Activated naive CD8-positive, alpha-beta T cell treated with anti-CD3 and anti-CD28 coated beads for 36 hours (primary cell): Measurements from ENCODE around the gene YLPM1. TPM values are rescaled to one million over a fixed set of nuclear protein-coding genes. Genes with fewer than 3 reads are reported as not detected.

Experiments used
- DNase-seq: peaks from one replicate; pipeline ENCODE4 v3.0.0; 2021
- H3K27ac Mint-ChIP-seq: one replicate; pipeline ENCODE4 v1.8.0; 2022; ENCODE audit warnings: mild to moderate bottlenecking, moderate library complexity, mixed read lengths
- H3K27me3 Mint-ChIP-seq: one replicate; pipeline ENCODE4 v1.8.0; 2022; ENCODE audit warnings: mild to moderate bottlenecking, mixed read lengths
- H3K36me3 Mint-ChIP-seq: one replicate; pipeline ENCODE4 v1.8.0; 2021; ENCODE audit warnings: mild to moderate bottlenecking, mixed read lengths
- H3K4me1 Mint-ChIP-seq: one replicate; pipeline ENCODE4 v1.8.0; 2021; ENCODE audit warnings: mixed read lengths
- H3K4me3 Mint-ChIP-seq: one replicate; pipeline ENCODE4 v1.8.0; 2022; ENCODE audit warnings: mild to moderate bottlenecking, moderate library complexity, mixed read lengths
- H3K9me3 Mint-ChIP-seq: one replicate; pipeline ENCODE4 v1.8.0; 2022; ENCODE audit warnings: mixed read lengths
- total RNA-seq, 2 experiments: library from RNA; stranded (reverse); gene quantifications; one replicate each; pipeline ENCODE4 v1.2.3, GENCODE V29; 2021

YLPM1 gene
- total RNA-seq, 2 experiments from 2014 or later, result 48.5 to 51.8 TPM

GRCh38 chr14:74863274-74863673 is 100.2 kb downstream of the YLPM1 start:
- Mint-ChIP-seq H3K4me1 (peaks cover 18% of the 10 kb centered on the region), H3K27me3 (no peaks in the 10 kb centered on the region), H3K36me3 (no peaks in the 10 kb centered on the region), H3K9me3 (no peaks in the 10 kb centered on the region), H3K4me3 (no peak overlapping the region), H3K27ac (no peak overlapping the region)
- no peak for DNase-seq

GRCh38 chr14:74864198-74864597 is 101.1 kb downstream of the YLPM1 start:
- Mint-ChIP-seq H3K4me3 (no peak overlapping the region), H3K4me1 (peaks cover 22% of the 10 kb centered on the region), H3K36me3 (no peaks in the 10 kb centered on the region), H3K27me3 (no peaks in the 10 kb centered on the region), H3K9me3 (no peaks in the 10 kb centered on the region), H3K27ac (no peak overlapping the region)
- DNase-seq, result no peak

GRCh38 chr14:74865156-74865555 is 102.0 kb downstream of the YLPM1 start:
- Mint-ChIP-seq H3K4me1 (peaks cover 22% of the 10 kb centered on the region), H3K27me3 (no peaks in the 10 kb centered on the region), H3K36me3 (no peaks in the 10 kb centered on the region), H3K9me3 (no peaks in the 10 kb centered on the region), H3K27ac (no peak overlapping the region), H3K4me3 (no peak overlapping the region)
- DNase-seq, result no peak

GRCh38 chr14:74866708-74867389 is 103.7 kb downstream of the YLPM1 start:
- Mint-ChIP-seq H3K36me3 (no peaks in the 10 kb centered on the region), H3K4me3 (no peak overlapping the region), H3K27me3 (no peaks in the 10 kb centered on the region), H3K27ac (peak overlapping the region; percentile 42), H3K9me3 (no peaks in the 10 kb centered on the region), H3K4me1 (peaks cover 22% of the 10 kb centered on the region)
- DNase-seq, result no peak

GRCh38 chr14:74867673-74868072 is 104.6 kb downstream of the YLPM1 start:
- no peaks in the 10 kb centered on the region for H3K27me3 Mint-ChIP-seq
- DNase-seq, result peak; percentile 71
- H3K4me1 Mint-ChIP-seq, result peaks cover 22% of the 10 kb centered on the region
- peak overlapping the region; percentile 26 for H3K4me3 Mint-ChIP-seq
- H3K36me3 Mint-ChIP-seq, result no peaks in the 10 kb centered on the region
- no peaks in the 10 kb centered on the region for H3K9me3 Mint-ChIP-seq
- peak overlapping the region; percentile 42 for H3K27ac Mint-ChIP-seq

GRCh38 chr14:74868739-74869138 is 105.6 kb downstream of the YLPM1 start:
- Mint-ChIP-seq H3K9me3 (no peaks in the 10 kb centered on the region), H3K36me3 (no peaks in the 10 kb centered on the region), H3K4me1 (peaks cover 22% of the 10 kb centered on the region), H3K27ac (no peak overlapping the region), H3K27me3 (no peaks in the 10 kb centered on the region), H3K4me3 (no peak overlapping the region)
- no peak for DNase-seq

- Mint-ChIP-seq H3K27me3 (no peaks in the 10 kb centered on the region), H3K27ac (no peak overlapping the region), H3K9me3 (no peaks in the 10 kb centered on the region), H3K4me1 (peaks cover 32% of the 10 kb centered on the region), H3K36me3 (no peaks in the 10 kb centered on the region), H3K4me3 (no peak overlapping the region)
- no peak for DNase-seq
Observed at GRCh38 chr14:74871819-74872218, 108.7 kb downstream of the YLPM1 start.

- no peak for DNase-seq
- Mint-ChIP-seq H3K27me3 (no peaks in the 10 kb centered on the region), H3K4me1 (peaks cover 24% of the 10 kb centered on the region), H3K27ac (no peak overlapping the region), H3K4me3 (peak overlapping the region; percentile 73), H3K9me3 (no peaks in the 10 kb centered on the region), H3K36me3 (no peaks in the 10 kb centered on the region)
Observed at GRCh38 chr14:74875204-74875603, 112.1 kb downstream of the YLPM1 start.

GRCh38 chr14:74875941-74876913 is 113.1 kb downstream of the YLPM1 start, which contains the start of gene PROX2:
TSS of gene PROX2 (minus strand) at chr14:74876145. CDS start at chr14:74863834, 12,311 bp downstream.
- Mint-ChIP-seq H3K4me1 (peaks cover 31% of the 10 kb centered on the region), H3K27me3 (no peaks in the 10 kb centered on the region), H3K9me3 (no peaks in the 10 kb centered on the region), H3K36me3 (no peaks in the 10 kb centered on the region), H3K4me3 (peak within 1 kb of the TSS; percentile 73), H3K27ac (peak within 1 kb of the TSS; percentile 65)
- peak; percentile 36 for DNase-seq

- Mint-ChIP-seq H3K4me3 (no peak overlapping the region), H3K27me3 (no peaks in the 10 kb centered on the region), H3K9me3 (no peaks in the 10 kb centered on the region), H3K4me1 (peaks cover 50% of the 10 kb centered on the region), H3K27ac (peak overlapping the region; percentile 64), H3K36me3 (peaks cover 21% of the 10 kb centered on the region)
- DNase-seq, result no peak
Observed at GRCh38 chr14:74879427-74880182, 116.5 kb downstream of the YLPM1 start.

GRCh38 chr14:74881431-74882102 is 118.5 kb downstream of the YLPM1 start, which contains the start of gene DLST:
TSS of gene DLST (plus strand) at chr14:74881916. CDS start at chr14:74881954, 38 bp downstream.
- H3K4me1 Mint-ChIP-seq, result peaks cover 53% of the 10 kb centered on the region
- DNase-seq, result peak; percentile 92
- H3K4me3 Mint-ChIP-seq, result peak within 1 kb of the TSS; percentile 89
- H3K9me3 Mint-ChIP-seq, result no peaks in the 10 kb centered on the region
- no peaks in the 10 kb centered on the region for H3K27me3 Mint-ChIP-seq
- peak within 1 kb of the TSS; percentile 96 for H3K27ac Mint-ChIP-seq
- H3K36me3 Mint-ChIP-seq, result peaks cover 29% of the 10 kb centered on the region

GRCh38 chr14:74882103-74882920 is 119.2 kb downstream of the YLPM1 start:
- Mint-ChIP-seq H3K9me3 (no peaks in the 10 kb centered on the region), H3K27me3 (no peaks in the 10 kb centered on the region), H3K4me1 (peaks cover 53% of the 10 kb centered on the region), H3K27ac (peak overlapping the region; percentile 96), H3K36me3 (peaks cover 29% of the 10 kb centered on the region), H3K4me3 (peak overlapping the region; percentile 89)
- peak; percentile 63 for DNase-seq
